HG02642 (cell line): ENCODE measurements around the gene KLK8.

ENCODE experiments used
- ATAC-seq: cut with Tn5 transposase; IDR thresholded peaks from one replicate; pipeline ENCODE4 v1.9.1; 2021; ENCODE audit warnings: mild to moderate bottlenecking; ENCODE audit not compliant: unreplicated experiment, poor library complexity

Gene KLK8

DNA sequence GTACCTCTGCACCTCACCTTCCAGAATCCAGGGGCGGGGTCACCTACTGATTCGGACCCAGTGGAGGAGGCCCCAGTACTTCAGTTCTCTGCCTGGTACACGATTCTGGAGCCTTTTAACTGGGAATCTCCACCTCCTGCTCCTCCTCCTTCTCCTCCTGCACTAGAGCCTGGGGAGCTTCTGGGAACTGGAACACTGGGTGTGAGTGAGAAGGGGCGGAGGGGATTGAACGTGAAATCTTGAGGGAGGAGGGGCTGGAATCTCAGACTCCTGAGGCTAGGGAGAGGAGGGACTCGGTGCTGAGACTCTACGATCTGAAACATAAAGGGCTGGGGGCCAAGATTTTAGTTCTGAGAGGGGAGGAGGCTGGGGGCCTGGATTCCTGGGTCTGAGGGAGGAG lies at the start of gene KLK8:
Gene KLK8, minus strand, starts transcription at position 90 of the 400 bp plus-strand sequence. CDS start 437 bp downstream, outside the sequence.
- ATAC-seq, result no peak

GRCh38 chr19:51047031-51047335 lies 45.6 kb upstream of the KLK8 start:
- ATAC-seq, result no peak

GRCh38 chr19:51044327-51044726 lies 42.9 kb upstream of the KLK8 start:
- no peak for ATAC-seq

- ATAC-seq, result no peak
Measured at GRCh38 chr19:51043497-51043896, 42.1 kb upstream of the KLK8 start.

DNA sequence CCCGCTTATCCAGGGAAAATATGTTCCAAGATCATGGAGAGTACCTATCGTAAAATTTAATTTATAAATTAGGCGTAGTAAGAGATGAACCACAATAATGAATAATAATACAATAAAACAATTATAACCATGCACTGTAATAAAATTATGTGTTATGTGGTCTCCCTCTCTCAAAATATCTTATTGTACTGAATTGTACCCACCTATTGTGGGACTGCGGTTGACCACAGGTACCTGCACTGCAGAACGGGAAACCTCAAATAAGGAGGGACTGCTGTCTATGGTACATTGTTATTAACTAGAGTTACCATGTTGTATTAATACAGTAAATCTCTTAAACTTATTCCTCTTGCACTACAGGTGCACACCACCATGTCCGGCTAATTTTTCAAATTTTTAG lies 38.7 kb upstream of the KLK8 start:
- no peak for ATAC-seq

DNA sequence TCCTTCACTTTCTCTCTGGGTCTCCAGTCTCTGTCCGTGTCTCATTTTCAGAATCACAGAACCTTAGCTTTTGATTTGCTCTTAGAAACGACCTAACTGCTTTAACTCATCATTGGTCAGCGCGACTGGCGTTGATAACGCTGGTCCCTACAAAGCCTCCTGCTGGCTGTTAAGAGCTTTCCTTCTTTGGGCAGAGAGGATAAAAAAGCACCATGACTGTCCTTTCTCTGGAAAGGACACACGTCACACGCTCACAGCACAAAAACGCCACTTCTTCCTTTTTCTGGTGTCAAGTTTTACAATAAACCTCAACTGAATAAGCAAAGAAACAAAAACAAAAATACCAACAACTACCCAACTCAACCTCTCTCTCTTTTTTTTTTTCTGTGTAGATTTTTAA lies 35.1 kb upstream of the KLK8 start:
- no peak for ATAC-seq

GRCh38 chr19:51034704-51035103 lies 33.3 kb upstream of the KLK8 start, which contains the start of gene KLK12:
TSS of gene KLK12 (minus strand) at chr19:51035002. CDS start at chr19:51034621, 381 bp downstream.
- no peak for ATAC-seq

- no peak for ATAC-seq
Measured at GRCh38 chr19:51031880-51032225, 30.4 kb upstream of the KLK8 start.

DNA sequence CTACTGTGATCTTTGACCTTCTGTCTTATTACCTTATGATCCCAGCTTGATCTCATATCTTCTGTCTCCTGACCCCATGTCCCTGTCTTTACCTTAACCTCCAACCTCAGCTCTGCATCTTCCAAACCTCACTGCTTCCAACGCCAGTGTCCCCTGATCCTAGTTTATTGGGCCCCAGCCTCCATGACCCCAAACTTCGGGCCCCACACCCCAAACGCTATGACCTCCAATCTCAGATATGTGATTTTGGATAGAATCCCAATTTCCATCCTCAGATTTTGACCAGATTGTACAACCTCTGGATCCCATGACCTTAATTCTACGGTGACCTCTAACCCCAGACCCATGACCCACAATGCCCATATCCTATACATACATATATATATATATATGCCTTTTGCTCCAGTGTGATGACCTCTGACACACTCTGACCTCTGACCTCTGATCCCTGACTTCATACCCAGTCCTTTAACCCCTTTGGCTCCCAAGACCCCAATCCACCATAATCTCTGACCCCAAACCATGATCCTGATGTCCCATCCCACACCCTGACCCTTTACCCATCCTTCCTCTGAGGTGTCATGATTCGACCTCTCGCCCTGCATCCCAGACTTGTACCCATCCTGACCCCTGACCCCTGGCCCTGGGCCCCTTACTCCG lies 29.9 kb upstream of the KLK8 start:
- ATAC-seq, result no peak

DNA sequence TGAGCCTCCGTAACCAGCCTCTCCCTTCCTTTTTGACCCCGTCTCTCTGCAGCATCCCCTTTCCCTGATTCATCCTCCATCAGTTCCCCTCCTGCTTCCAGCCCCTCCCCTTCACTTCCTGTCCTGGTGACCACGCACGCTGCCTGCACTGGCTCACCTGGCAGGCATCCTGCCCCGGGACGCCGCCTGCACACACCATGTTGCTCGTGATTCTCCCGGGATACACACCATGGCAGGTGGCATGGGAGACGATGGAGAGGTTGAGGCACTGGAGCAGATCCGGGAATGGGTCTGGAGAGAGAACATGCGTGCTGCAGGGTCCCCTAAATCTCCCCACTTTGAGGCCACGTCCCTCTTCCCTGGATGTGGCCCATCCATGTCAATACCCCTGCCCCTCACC lies 29.2 kb upstream of the KLK8 start:
- ATAC-seq, result no peak

DNA sequence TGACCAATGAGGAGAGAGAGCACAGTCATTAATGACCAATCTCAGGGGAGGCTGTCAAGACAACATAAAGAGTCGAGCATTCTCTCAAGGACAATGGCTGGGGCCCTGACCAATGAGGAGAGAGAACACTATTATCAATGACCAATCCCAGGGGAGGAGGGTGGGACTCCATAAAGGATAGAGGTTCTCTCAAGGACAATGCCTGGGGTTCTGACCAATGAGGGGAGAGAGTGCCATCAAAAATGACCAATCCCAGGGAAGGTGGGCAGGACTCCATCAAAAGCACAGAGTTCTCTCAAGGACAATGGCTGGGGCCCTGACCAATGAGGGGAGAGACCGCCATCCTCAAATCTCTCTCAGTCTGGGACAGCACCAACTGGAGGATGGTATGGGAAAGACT lies 28.3 kb upstream of the KLK8 start:
- no peak for ATAC-seq

DNA sequence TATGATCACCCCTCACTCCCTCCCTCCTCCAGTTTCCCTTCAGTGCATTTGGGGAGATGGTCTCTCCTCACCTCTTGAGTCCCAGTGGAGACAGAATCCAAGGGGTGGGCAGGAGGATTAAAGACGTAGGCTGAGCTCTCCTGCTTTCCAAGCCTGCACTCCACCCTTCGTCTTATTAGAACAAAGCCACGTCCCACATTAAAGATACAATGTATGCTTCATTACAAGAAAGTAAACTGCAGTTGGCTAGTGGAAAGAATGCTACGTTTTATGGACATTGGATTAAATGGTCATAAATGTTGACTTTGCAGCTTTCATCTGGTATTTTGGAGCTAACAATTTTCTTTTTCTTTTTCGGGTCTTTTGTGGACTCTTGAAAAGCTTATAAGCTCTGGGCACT lies 26.5 kb upstream of the KLK8 start:
- no peak for ATAC-seq

- no peak for ATAC-seq
Measured at GRCh38 chr19:51027126-51027806, 25.9 kb upstream of the KLK8 start.

DNA sequence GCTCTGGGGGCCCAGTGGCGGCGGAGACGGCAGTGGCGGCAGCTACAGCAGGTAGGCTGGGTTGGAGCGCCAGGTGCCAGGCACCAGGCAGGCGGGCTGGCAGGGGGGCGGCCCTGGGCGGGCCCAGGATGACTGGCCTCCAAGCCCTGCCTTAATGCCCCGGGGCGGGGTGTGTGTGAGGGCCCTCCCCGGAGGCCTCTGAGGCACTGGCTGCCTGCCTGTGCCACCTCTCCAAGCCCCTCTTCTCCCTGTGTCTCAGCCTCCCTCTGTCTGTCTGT lies 25.1 kb upstream of the KLK8 start, which contains the start of gene KLK11:
Gene KLK11, minus strand, starts transcription at position 63 of the 278 bp plus-strand sequence. CDS start 985 bp downstream, outside the sequence.
- no peak for ATAC-seq

DNA sequence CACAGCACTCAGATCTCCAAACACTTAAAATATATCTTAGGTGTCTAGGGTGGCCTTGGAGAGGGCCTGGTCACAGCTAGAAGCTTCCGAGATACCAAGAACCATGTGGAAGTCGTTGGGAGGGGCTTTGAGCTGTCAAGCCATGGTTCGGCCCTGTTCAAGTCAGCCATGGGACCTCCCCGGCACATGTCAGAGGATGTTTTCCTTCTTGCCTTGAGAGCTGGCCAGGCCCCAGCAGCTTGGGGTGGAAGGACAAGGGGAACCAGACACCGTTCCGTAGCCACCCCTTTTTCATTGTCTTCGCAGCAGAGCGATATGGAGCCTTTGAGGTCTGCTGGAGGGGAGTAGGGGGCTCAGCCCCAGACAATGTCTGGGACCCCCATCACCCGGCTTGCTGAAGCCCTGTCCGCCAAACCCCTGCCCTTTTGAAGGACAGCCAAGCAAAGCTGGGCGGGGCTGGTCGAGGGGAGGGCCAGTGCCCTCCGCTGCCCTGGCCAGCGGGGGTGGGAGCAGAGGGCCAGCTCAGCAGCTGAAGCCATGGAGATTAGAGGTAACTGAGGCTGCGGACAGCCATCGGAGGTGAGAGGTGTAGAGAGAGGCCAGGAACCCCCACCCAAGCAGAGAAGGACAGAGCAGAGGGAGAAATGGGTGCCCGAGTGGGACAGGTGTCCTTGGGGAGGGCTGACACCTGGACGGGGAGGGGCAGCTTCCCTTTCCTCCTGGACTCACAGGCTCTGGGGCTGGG lies 24.6 kb upstream of the KLK8 start:
- ATAC-seq, result no peak

DNA sequence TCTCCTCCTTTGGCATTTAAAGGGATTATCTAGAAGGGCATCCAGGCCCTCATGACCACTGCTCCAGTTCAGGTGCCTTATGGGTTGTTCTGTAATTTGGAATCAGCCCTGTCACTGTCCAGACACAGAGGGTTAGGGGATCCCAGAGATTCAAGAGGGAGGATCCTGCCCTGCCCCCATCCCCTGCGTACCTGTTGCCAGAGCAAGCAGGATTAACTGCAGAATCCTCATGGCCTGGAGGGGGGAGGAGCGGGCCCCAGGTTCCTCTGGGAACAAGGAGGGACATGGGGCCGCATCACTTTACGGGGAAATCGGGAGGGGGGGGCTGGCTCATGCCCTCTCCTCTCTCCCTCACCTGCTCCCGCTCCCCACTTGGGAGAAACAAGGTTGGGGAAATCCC lies 24.0 kb upstream of the KLK8 start:
- ATAC-seq, result no peak

DNA sequence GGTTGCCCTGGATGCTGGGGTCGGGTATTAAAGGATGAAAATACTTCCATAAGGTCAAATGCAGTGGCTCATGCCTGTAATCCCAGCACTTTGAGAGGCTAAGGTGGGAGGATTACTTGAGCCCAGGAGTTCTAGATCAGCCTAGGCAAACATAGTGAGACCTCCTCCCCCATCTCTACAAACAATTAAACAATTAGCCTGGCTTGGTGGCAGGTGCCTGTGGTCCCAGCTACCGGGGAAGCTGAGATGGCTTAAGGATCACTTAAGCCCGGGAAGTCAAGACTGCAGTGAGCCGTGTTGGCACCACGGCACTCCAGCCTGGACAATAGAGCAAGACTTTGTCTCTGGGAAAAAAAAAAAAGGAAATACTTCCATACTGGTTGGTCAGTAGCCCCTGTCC lies 23.5 kb upstream of the KLK8 start:
- ATAC-seq, result no peak

- ATAC-seq, result no peak
Measured at GRCh38 chr19:51023946-51024345, 22.5 kb upstream of the KLK8 start.

DNA sequence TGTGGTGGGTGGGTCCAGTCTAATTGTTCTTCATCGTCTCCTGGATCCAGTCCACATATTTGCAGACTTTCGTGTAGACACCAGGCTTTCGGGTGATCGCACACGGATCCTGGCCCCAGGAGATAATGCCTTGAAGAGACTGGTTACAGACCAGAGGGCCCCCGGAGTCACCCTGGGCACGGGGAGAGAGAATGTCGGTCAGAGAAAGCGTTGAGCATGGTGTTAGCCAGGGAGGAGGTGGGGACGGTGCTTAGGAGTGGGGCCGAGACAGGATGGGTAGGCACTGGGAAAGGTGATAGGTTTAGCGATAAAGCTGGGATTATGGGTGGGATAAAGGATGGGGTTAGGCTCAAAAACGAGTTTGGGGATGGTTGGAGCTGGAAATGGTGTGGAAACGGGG lies 21.1 kb upstream of the KLK8 start:
- no peak for ATAC-seq

GRCh38 chr19:51020988-51021651 lies 19.7 kb upstream of the KLK8 start:
- no peak for ATAC-seq

GRCh38 chr19:51019544-51019925 lies 18.1 kb upstream of the KLK8 start, which contains the start of gene KLK10:
TSS of gene KLK10 (minus strand) at chr19:51019709. CDS start at chr19:51019130, 579 bp downstream.
- no peak for ATAC-seq
